Astrocyte of the cerebellum (primary cell): Measurements from ENCODE around the gene ANKRD44.

ENCODE experiments used
- DNase-seq: peaks from one replicate; pipeline ENCODE4 v3.0.0-alpha.2; 2011; ENCODE audit warnings: low read depth
- H3K4me3 ChIP-seq: 2 replicates; pipeline ENCODE4 v1.5.1; 2011; ENCODE audit warnings: mild to moderate bottlenecking, low read depth, low read length, moderate library complexity
- in situ Hi-C: cut with HindIII; loops from 2 replicates; pipeline ENCODE4 v1.10.0; 2017; ENCODE audit warnings: low sequenced_read_pairs
- TF ChIP-seq, protein P1 (sequence below): IDR thresholded peaks from 2 replicates; pipeline ENCODE4 v1.5.1; 2012; ENCODE audit warnings: low read length, low read depth, moderate library complexity, mild to moderate bottlenecking; ENCODE audit errors: missing control alignments

ANKRD44 gene

DNA sequence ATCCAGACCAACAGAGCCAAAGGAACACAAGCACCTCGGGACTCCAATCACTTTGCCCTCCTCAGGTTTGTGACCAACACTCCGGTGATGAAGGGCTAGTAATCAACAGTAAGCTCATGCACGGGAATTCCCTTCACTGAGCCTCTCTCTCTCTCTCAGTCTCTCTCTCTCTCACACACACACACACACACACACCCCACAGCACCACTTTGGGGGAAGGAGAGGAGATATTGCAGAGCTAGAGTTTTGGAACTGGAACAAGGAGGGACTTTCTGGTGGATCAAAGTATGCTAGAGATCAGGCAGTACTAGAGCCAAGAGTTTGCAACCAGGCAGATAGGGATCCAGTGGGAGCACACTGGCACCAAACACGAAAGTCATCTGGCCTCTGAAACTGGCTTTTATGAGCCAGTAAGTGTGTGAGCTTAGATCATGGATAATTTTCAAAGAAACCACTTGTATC is 98.7 kb downstream of the ANKRD44 start:
- TF ChIP-seq, protein P1, sequence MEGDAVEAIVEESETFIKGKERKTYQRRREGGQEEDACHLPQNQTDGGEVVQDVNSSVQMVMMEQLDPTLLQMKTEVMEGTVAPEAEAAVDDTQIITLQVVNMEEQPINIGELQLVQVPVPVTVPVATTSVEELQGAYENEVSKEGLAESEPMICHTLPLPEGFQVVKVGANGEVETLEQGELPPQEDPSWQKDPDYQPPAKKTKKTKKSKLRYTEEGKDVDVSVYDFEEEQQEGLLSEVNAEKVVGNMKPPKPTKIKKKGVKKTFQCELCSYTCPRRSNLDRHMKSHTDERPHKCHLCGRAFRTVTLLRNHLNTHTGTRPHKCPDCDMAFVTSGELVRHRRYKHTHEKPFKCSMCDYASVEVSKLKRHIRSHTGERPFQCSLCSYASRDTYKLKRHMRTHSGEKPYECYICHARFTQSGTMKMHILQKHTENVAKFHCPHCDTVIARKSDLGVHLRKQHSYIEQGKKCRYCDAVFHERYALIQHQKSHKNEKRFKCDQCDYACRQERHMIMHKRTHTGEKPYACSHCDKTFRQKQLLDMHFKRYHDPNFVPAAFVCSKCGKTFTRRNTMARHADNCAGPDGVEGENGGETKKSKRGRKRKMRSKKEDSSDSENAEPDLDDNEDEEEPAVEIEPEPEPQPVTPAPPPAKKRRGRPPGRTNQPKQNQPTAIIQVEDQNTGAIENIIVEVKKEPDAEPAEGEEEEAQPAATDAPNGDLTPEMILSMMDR: no peak
- DNase-seq: no peak
- H3K4me3 ChIP-seq: no peak overlapping the region
- in situ Hi-C loops: loop anchor here (5.0 kb wide), 1 partner anchor 65 kb away; no protein-coding TSS in a partner anchor

DNA sequence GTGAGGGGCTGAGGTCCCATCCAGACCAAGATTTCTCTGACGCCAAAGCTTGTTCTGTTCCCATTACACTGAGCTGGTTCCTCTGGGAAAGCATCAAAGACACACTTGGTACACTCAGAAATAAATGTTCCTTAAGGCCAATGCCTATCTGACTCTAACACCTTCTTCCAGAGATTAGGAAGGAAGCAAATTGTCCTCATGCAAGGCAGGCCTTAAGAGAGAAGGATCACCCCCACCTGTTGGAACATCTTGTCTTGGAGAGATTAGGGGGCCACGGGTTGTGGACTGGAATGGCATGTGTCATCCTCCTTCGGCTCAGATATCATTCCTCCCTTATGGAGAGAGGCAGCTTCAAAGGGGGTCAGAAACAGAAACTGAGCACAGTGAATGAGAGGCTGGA is 100.2 kb downstream of the ANKRD44 start:
- no peak for DNase-seq
- TF ChIP-seq, protein P1: no peak
- in situ Hi-C loops: loop anchor here (5.0 kb wide), 1 partner anchor 67 kb away; no protein-coding TSS in a partner anchor
- H3K4me3 ChIP-seq: no peak overlapping the region

DNA sequence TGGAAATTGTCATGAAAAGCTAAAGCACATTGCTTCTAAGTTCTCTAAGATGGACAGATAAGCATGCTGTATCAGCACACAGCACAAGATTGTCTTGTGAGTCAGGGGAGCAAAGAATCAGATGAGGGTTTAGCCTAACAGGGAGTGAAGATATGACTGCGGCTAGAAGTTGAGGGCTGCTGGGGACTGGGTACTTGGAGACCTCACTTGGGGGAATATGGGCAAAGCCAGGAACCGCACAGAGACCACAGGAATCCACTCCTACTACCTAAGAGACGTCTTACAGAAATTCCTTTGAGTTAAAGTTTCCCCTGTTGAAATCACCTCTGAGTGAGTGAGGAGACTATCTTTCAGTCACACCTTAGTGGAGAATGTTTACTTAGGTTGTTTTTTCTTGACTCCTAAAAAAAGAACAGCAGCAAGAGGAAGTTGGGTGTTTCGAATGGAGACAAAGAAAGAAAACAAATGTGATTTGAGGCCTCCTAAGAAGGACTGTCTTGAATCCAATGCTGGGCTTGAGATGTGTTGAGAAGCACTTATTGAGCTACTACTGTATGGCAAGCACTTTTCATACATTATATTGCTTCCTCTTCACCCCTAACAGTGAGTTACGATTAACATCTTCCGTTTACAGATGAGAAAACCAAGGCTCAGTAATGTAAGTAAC is 100.7 kb downstream of the ANKRD44 start:
- no peak for DNase-seq
- no peak overlapping the region for H3K4me3 ChIP-seq
- in situ Hi-C loops: loop anchor here (5.0 kb wide), 1 partner anchor 67 kb away; no protein-coding TSS in a partner anchor
- TF ChIP-seq, protein P1: no peak

DNA sequence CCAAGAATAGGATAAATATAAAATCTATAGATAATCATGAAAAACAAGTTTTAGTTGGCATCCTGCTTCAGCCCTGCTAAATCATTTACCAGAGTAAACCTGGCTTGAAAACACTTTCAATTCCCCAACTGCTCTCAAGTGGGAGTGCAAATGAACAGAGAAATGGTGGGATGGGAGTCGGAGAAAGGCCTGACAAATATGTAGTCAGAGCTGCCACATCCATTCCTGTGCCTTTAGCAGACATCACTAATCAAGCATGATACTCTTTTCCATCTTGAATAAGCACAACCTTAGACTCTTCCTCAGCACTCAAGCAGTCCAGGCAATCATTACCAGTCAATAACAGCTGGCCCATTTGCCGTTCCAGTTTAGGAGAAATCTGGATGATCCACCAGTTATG is 101.3 kb downstream of the ANKRD44 start:
- TF ChIP-seq, protein P1: no peak
- no peak overlapping the region for H3K4me3 ChIP-seq
- in situ Hi-C loops: no loop called here
- DNase-seq: no peak

DNA sequence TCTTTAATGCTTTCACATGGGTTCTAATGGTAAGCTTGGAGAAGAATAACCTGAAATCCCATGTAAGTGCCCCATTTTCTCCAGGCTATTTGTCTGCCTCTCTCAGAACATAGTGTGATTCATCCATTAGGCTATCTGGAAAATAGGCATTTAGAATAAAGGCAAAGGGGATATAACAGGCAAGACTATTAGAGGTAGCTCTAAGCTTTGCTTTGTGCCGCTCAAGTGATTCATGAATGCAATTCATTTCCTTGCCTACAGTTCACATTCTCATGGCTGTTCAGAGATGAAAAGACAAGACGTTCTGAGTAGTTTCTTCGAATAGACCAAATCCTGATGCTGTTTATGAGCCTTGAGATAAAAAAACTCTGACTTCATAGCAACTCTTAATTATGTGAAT is 101.7 kb downstream of the ANKRD44 start:
- in situ Hi-C loops: no loop called here
- TF ChIP-seq, protein P1: no peak
- DNase-seq: no peak
- no peak overlapping the region for H3K4me3 ChIP-seq

DNA sequence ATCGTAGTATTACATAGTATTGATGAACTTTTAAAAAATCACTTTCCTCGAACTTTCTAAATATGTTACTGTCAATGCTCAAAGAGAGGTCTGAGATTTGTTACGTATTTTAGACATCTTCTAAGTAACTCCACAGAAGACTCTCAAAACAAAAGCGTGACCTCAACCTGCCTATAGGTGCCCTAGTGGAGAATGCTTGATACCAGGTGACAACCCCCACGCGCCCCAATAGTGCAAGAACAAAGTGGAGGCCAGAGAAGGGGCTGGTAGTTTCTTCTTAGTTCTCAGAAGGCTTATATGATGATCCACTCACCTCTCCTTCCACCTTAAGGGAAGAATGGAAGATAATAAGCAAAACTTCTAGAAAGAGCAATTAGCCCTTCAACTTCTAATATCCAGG is 102.6 kb downstream of the ANKRD44 start:
- DNase-seq: no peak
- in situ Hi-C loops: no loop called here

More for the DNA sequence above, 102.6 kb downstream of the ANKRD44 start:
- H3K4me3 ChIP-seq: no peak overlapping the region
- TF ChIP-seq, protein P1: no peak
